Measurements from ENCODE around the gene RUNX2. TPM values are rescaled to one million over a fixed set of nuclear protein-coding genes. Genes with fewer than 3 reads are reported as not detected.

The RUNX2 gene
- total and polyA plus RNA-seq, 9 of the 15 experiments (the other 6 are each of a cell fraction or from before 2014, with no cell fraction given) = 0.29 to 1.00 (median 0.43) TPM

DNA sequence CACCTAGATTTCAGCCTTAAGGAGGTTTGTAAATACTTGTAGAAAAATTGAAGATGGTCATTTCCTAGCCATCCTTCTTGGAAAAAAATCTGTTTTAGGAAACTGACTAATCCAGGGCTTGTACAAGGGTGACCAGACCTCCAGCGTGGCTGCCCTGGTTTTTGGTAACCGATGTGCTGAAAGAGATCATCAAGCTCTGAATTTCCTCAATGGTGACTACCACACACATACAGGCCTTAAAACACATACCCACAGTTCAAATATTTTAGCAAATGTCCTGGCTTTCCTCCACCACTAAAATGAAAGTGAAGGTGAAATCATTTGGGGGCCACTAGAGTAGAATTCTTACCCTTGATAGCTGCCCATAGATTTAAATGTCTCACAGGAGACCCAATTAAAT, 264.9 kb downstream of the RUNX2 start:
- intact Hi-C loops (cut with micrococcal nuclease) = no loop called here
- no TSS peak for BruUV-seq (replicated peaks)
- ChIA-PET POLR2A (interaction anchor here (0.5 to 1.0 kb wide), 2 partner anchors 11 to 18 kb away, joined by 3 read pairs; no protein-coding TSS in a partner anchor), CTCF (ENCODE audit: low intra/inter-chr PET ratio) (no interaction called here)
- Histone ChIP-seq H4K20me1 (replicated peaks; ENCODE audit: control insufficient read depth, insufficient read depth, low read length) (no peaks in the 10 kb centered on the region), H3K9me3 (replicated peaks; ENCODE audit: control insufficient read depth, insufficient read depth, low read depth, low read length) (no peaks in the 10 kb centered on the region), H3K4me2 (ENCODE audit: insufficient read depth, low read length) (no peak overlapping the region), H3K9me1 (ENCODE audit: control insufficient read depth, insufficient read depth, low read length) (no peaks in the 10 kb centered on the region), H2AFZ (ENCODE audit: low read depth, low read length) (no peak overlapping the region), H3K4me1 (replicated peaks in 1 of 2; ENCODE audit: control insufficient read depth in 2 of 2, insufficient read depth in 2 of 2, low read length in 2 of 2) (no peaks in the 10 kb centered on the region), H3K27ac (ENCODE audit: extremely low read depth, low read depth, low read length) (no peak overlapping the region), H3K79me2 (ENCODE audit: control insufficient read depth, insufficient read depth, low read length) (no peaks in the 10 kb centered on the region), H3K9ac (ENCODE audit: insufficient read depth in 1 of 2, low read depth in 2 of 2, low read length in 2 of 2) (no peak overlapping the region), H3K36me3 (ENCODE audit: control insufficient read depth, insufficient read depth, low read length) (no peaks in the 10 kb centered on the region), H3K4me3 (no peak overlapping the region), H3K27me3 (ENCODE audit: control insufficient read depth in 2 of 2, insufficient read depth in 2 of 2, low read length in 2 of 2) (peaks cover 8 to 10% of the 10 kb centered on the region in 2 experiments; a peak in 4 of 5 replicates)
- no peak for ATAC-seq
- 0% methylated on average over 2 of the region's 2 CpGs for WGBS (ENCODE audit: insufficient coverage, low coverage, missing lambda C conversion rate)
- DNase-seq (ENCODE audit: extremely low read depth in 1 of 4, low spot score in 3 of 4) = no peak
- no peak for FAIRE-seq
- no peak for TF ChIP-seq OTX1 (CRISPR knock-in tag; IDR thresholded peaks at IDR 0.05)
- TF ChIP-seq HMGN3 (IDR thresholded peaks at IDR 0.05; ENCODE audit: borderline replicate concordance, extremely low read depth, insufficient read length, low read depth, low read length) = no peak
- no peak for TF ChIP-seq MEF2A (IDR thresholded peaks at IDR 0.05; ENCODE audit: control insufficient read depth, low read depth, low read length)
- TF ChIP-seq MBD2 (IDR thresholded peaks at IDR 0.05; ENCODE audit: borderline replicate concordance, low read depth) = no peak
- TF ChIP-seq HNRNPUL1 (IDR thresholded peaks at IDR 0.05; ENCODE audit: low read length) = no peak
- TF ChIP-seq POLR2H (tag; IDR thresholded peaks at IDR 0.05; ENCODE audit: low read depth) = no peak
- no peak for TF ChIP-seq ETS2 (tag; IDR thresholded peaks at IDR 0.05; ENCODE audit: borderline replicate concordance, poor library complexity, severe bottlenecking)
- in situ Hi-C loops (cut with MboI) = no loop called here

Data from K562 (cell line).